ENCODE results near the gene DYNC1I1.

DNA sequence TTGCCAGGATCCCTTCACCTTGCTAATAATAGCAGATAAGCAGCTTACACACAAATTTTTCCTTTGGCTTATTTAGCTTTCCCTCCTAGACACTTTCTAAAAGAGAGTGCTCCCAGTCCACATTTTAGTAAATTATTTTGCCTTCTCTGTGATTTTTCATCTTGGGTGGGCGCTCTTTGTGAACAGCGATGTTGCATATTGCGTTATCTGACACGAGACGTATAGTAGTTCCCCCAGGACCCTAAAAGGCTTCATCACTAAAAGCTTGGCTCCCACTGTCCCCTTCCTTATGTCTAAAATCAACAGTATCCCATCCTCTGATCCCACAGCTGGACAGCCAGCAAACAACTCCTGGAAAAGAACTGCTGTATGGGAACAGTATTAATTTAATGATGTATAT is 232.9 kb downstream of the DYNC1I1 start:
- no peak for TF ChIP-seq GATA2 (IDR thresholded peaks at IDR 0.05; ENCODE audit: low read depth, low read length)
- TF ChIP-seq GATA3 (IDR thresholded peaks at IDR 0.05; ENCODE audit: low read depth, low read length): no peak
